ENCODE data around the gene CDCA5.

Gene CDCA5, protein sequence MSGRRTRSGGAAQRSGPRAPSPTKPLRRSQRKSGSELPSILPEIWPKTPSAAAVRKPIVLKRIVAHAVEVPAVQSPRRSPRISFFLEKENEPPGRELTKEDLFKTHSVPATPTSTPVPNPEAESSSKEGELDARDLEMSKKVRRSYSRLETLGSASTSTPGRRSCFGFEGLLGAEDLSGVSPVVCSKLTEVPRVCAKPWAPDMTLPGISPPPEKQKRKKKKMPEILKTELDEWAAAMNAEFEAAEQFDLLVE

DNA sequence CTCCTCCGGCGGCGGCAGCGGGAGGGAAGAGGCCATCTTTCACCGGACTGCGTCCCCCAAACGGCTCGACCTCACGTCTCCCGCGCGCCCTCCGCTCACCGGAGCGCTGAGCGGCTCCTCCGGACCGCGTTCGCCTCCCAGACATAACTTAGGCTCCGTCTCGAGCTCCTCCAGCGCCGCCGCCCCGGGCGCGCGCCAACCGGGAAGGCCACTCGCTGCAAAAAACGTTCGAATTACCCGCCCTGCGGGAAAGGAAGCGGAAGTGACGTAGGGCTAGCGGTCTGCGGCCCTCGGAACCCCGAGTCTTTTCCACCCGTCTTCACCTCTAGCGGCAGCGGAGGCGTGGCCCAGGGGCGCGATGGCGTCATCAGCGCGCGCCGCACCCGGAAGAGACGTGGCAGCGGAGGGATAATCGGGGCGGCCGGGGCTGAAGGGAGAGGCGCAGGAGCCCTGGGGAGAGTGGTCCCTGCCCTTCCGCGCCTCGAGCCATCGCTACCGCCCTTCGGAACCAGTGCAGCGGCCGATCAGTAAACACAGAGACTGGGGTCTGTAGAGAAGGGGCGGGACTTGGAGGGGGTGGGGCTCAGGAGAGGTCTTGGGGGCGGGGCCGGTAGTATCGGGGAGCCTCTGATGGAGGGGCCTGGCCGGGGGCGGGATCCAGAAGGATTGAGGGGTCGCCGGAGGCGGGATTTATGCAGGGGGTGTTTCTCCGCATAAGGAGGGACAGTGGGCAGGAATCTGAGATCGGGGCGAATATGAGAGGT, at the start of gene CDCA5, which contains the start of gene ZFPL1:
CDCA5 (minus strand) TSS at position 207 of the 764 bp plus-strand sequence; CDS start at position 145, 62 bp downstream.
ZFPL1 (plus strand) TSS at position 389 of the 764 bp plus-strand sequence. CDS start 477 bp downstream, outside the sequence.
- Histone ChIP-seq H3K4me1 (ENCODE audit: insufficient read depth, insufficient read length) (no peaks in the 10 kb centered on the region), H3K27me3 (ENCODE audit: insufficient read depth, insufficient read length) (no peaks in the 10 kb centered on the region), H3K9me3 (ENCODE audit: insufficient read depth, low read length) (no peaks in the 10 kb centered on the region), H3K9ac (ENCODE audit: insufficient read length, low read depth) (peak within 1 kb of the TSS; percentile 86), H3K4me3 (ENCODE audit: insufficient read length, low read depth) (peak within 1 kb of the TSS; percentile 75), H3K36me3 (ENCODE audit: insufficient read depth, insufficient read length, low read length) (peaks cover 82% of the 10 kb centered on the region)
- DNase-seq (ENCODE audit: low read depth, low spot score): peak; percentile 96
- TF ChIP-seq ZNF274 (IDR thresholded peaks at IDR 0.05; ENCODE audit: low read depth, low read length): no peak
- TF ChIP-seq YY1 (IDR thresholded peaks at IDR 0.05; ENCODE audit: insufficient read depth, insufficient read length): no peak
- no peak for TF ChIP-seq SUZ12 (IDR thresholded peaks at IDR 0.05; ENCODE audit: extremely low read depth, insufficient read depth, insufficient read length)

DNA sequence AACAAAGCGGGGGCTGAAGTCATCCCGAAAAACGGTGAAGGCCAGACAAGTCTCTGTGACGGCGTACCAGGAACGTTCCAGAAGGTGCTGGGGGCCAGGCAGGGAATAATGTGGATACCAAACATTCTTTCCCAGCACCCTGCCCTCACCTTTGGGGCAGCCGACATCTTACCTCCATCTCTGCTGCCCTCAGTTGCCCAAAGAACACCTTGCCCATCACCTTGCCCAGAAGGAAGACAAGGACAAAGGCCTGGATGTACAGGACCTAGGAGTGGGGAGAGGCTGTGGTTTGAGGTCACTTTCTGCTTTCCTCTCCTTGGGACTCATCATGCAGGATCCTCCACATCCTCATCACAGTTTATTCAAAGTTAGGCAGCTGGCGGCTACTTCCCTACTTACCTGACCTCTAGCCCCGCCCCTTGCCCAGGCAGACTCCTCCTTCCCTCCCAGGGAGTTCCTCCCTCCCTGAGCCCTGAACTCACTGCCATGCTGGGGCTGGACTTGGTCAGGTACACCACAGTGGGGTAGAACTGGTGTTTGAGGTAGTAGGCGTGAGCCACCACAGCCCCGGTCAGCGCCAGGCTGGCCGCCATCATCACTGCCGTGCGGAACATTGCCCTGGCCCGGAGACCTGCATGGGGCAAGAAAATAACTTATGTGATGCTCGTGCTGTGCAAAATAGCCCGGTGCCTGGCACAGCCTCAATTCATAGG, 49.3 kb upstream of the CDCA5 start:
- Histone ChIP-seq H3K9ac (ENCODE audit: insufficient read length, low read depth) (peak overlapping the region; percentile 99), H3K9me3 (ENCODE audit: insufficient read depth, low read length) (no peaks in the 10 kb centered on the region), H3K4me1 (ENCODE audit: insufficient read depth, insufficient read length) (peaks cover 12% of the 10 kb centered on the region), H3K4me3 (ENCODE audit: insufficient read length, low read depth) (peak overlapping the region; percentile 96), H3K36me3 (ENCODE audit: insufficient read depth, insufficient read length, low read length) (peaks cover 49% of the 10 kb centered on the region), H3K27me3 (ENCODE audit: insufficient read depth, insufficient read length) (no peaks in the 10 kb centered on the region)
- no peak for TF ChIP-seq ZNF274 (IDR thresholded peaks at IDR 0.05; ENCODE audit: low read depth, low read length)
- TF ChIP-seq SUZ12 (IDR thresholded peaks at IDR 0.05; ENCODE audit: extremely low read depth, insufficient read depth, insufficient read length): no peak
- TF ChIP-seq YY1 (IDR thresholded peaks at IDR 0.05; ENCODE audit: insufficient read depth, insufficient read length): no peak
- no peak for DNase-seq (ENCODE audit: low read depth, low spot score)

DNA sequence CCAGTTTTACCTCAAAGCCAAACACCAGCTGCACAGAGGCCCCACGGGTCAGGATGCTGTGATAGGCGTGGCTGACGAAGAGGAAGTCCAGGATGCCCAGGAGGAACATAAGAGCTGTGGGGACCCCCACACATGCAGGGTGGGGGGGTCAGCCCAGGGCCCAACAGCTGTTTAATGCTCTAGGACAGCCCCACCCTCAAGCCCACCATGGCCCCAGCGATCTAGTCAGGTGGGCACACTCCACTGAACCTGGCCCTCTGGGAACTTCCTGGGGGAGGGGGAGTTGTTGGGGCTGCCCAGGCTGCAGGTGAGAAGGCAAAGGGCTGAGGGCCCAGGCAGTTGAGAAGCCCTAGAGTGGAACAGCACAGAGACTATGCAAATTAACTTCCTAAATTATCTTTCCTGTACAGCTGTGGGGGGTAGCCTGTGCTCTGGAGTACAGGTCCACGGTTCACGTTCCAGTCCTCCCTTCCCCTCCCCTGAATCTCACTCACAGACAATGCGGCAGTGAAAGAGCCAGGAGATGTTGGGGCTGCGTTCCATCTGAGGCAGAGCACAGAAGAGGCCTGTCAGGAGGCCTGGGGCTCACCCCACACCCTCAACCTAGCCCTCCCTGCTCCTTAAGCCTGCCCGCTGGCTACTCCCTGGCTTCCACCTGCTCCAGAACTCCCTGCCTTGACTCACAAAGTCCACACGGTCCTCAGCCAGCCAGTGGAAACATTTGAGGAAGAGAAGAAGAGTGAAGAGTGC, 48.6 kb upstream of the CDCA5 start:
- TF ChIP-seq SUZ12 (IDR thresholded peaks at IDR 0.05; ENCODE audit: extremely low read depth, insufficient read depth, insufficient read length) (no peak), YY1 (IDR thresholded peaks at IDR 0.05; ENCODE audit: insufficient read depth, insufficient read length) (no peak), ZNF274 (IDR thresholded peaks at IDR 0.05; ENCODE audit: low read depth, low read length) (no peak)
- peaks cover 56% of the 10 kb centered on the region for H3K36me3 ChIP-seq (ENCODE audit: insufficient read depth, insufficient read length, low read length)
- no peak for DNase-seq (ENCODE audit: low read depth, low spot score)
- no peaks in the 10 kb centered on the region for H3K27me3 ChIP-seq (ENCODE audit: insufficient read depth, insufficient read length)
- H3K9ac ChIP-seq (ENCODE audit: insufficient read length, low read depth): no peak overlapping the region
- H3K4me3 ChIP-seq (ENCODE audit: insufficient read length, low read depth): no peak overlapping the region
- peaks cover 14% of the 10 kb centered on the region for H3K4me1 ChIP-seq (ENCODE audit: insufficient read depth, insufficient read length)
- H3K9me3 ChIP-seq (ENCODE audit: insufficient read depth, low read length): no peaks in the 10 kb centered on the region

DNA sequence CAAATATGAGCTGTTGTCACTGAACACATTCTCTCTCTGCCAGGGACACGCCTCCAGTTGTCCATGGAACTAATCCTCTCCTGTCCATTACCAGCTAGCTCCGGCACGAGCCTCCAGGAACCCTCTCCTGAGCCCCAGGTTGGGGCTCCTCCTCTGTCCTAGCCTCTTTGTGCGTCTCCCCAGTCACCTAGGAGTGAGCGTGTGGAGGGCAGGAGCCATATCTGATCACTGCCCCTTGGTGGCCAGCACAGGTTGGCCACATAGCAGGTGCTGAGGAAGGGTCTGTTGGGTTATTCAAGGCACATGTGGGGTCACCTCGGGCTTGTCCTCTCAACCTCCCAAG, 48.0 kb upstream of the CDCA5 start:
- TF ChIP-seq ZNF274 (IDR thresholded peaks at IDR 0.05; ENCODE audit: low read depth, low read length): no peak
- TF ChIP-seq YY1 (IDR thresholded peaks at IDR 0.05; ENCODE audit: insufficient read depth, insufficient read length): no peak
- TF ChIP-seq SUZ12 (IDR thresholded peaks at IDR 0.05; ENCODE audit: extremely low read depth, insufficient read depth, insufficient read length): no peak
- H3K4me3 ChIP-seq (ENCODE audit: insufficient read length, low read depth): no peak overlapping the region
- peaks cover 62% of the 10 kb centered on the region for H3K36me3 ChIP-seq (ENCODE audit: insufficient read depth, insufficient read length, low read length)

DNA sequence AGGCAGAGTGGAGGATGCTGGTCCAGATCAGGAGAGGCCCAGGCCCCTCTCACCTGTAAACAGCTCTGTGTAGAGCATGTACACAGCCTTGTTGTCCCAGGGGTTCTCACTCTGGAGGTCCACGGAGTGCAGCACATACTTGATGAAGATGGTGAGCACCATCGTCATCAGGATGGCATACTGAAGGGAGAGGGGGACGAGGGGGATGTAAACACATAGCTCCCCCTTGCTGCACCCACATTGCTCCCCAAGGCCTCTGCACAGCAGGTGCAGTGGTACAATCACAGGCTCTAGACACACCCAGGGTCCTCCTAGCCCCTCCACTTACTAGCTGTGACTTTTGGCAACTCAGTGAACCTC, 47.6 kb upstream of the CDCA5 start:
- DNase-seq (ENCODE audit: low read depth, low spot score): no peak
- Histone ChIP-seq H3K9me3 (ENCODE audit: insufficient read depth, low read length) (no peaks in the 10 kb centered on the region), H3K4me3 (ENCODE audit: insufficient read length, low read depth) (no peak overlapping the region), H3K9ac (ENCODE audit: insufficient read length, low read depth) (no peak overlapping the region), H3K36me3 (ENCODE audit: insufficient read depth, insufficient read length, low read length) (peaks cover 66% of the 10 kb centered on the region), H3K4me1 (ENCODE audit: insufficient read depth, insufficient read length) (peaks cover 17% of the 10 kb centered on the region), H3K27me3 (ENCODE audit: insufficient read depth, insufficient read length) (no peaks in the 10 kb centered on the region)
- no peak for TF ChIP-seq YY1 (IDR thresholded peaks at IDR 0.05; ENCODE audit: insufficient read depth, insufficient read length)
- no peak for TF ChIP-seq SUZ12 (IDR thresholded peaks at IDR 0.05; ENCODE audit: extremely low read depth, insufficient read depth, insufficient read length)
- TF ChIP-seq ZNF274 (IDR thresholded peaks at IDR 0.05; ENCODE audit: low read depth, low read length): no peak

More for the DNA sequence above, 48.0 kb upstream of the CDCA5 start:
- Histone ChIP-seq H3K27me3 (ENCODE audit: insufficient read depth, insufficient read length) (no peaks in the 10 kb centered on the region), H3K9me3 (ENCODE audit: insufficient read depth, low read length) (no peaks in the 10 kb centered on the region), H3K4me1 (ENCODE audit: insufficient read depth, insufficient read length) (peaks cover 14% of the 10 kb centered on the region), H3K9ac (ENCODE audit: insufficient read length, low read depth) (no peak overlapping the region)
- no peak for DNase-seq (ENCODE audit: low read depth, low spot score)

DNA sequence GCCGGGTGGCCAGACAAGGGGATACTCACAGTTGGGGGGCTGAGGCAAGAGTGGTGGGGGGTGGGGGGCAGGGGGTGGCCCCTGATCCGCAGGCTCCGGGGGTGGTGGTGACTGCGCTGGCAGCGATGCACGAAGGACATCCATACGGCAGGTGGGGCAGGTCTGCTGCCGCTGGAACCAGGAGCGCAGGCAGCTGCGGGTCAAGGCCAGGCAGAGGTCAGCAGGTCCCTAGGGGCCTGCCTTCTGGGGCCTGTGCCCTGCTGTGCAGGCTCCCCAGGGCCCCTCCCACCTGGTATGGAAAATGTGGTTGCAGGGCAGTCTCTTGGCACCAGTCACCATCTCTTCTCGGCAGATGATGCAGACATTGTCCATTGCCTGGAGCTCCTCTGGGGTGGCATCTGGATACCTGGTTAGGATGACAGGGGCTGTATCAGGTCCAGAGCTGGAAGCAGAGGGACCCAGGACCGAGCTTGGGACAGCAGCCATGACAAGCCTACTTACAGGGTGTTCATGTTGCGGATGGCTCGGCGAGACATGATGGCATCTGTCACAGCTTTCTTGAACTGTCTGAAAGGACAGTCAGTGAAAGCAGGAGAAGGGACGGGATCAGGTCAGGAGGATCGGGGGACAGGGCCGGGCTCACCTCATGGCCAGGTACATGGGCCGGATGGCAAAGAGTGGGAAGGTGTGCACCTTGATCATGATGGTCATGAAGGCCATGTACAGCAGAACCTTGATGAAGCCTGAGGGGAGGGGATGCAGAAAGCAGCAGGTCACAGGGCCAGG, 47.0 kb upstream of the CDCA5 start:
- no peak overlapping the region for H3K9ac ChIP-seq (ENCODE audit: insufficient read length, low read depth)
- H3K4me1 ChIP-seq (ENCODE audit: insufficient read depth, insufficient read length): peaks cover 18% of the 10 kb centered on the region
- H3K4me3 ChIP-seq (ENCODE audit: insufficient read length, low read depth): no peak overlapping the region
- no peaks in the 10 kb centered on the region for H3K27me3 ChIP-seq (ENCODE audit: insufficient read depth, insufficient read length)
- DNase-seq (ENCODE audit: low read depth, low spot score): no peak
- peaks cover 72% of the 10 kb centered on the region for H3K36me3 ChIP-seq (ENCODE audit: insufficient read depth, insufficient read length, low read length)
- H3K9me3 ChIP-seq (ENCODE audit: insufficient read depth, low read length): no peaks in the 10 kb centered on the region
- TF ChIP-seq YY1 (IDR thresholded peaks at IDR 0.05; ENCODE audit: insufficient read depth, insufficient read length) (no peak), ZNF274 (IDR thresholded peaks at IDR 0.05; ENCODE audit: low read depth, low read length) (no peak), SUZ12 (IDR thresholded peaks at IDR 0.05; ENCODE audit: extremely low read depth, insufficient read depth, insufficient read length) (no peak)

Measured in NT2/D1 (cell line).